HUES48 (cell line): ENCODE data around the gene CALM3.

Source experiments
- H3K27ac ChIP-seq: one replicate; pipeline ENCODE4 v1.7.0; 2013; ENCODE audit warnings: low read depth, low read length, inconsistent platforms
- H3K27me3 ChIP-seq: 2 replicates; pipeline ENCODE4 v1.6.1; 2013; ENCODE audit warnings: mild to moderate bottlenecking, low read length; ENCODE audit not compliant: control insufficient read depth, insufficient read depth
- H3K36me3 ChIP-seq: 2 replicates; pipeline ENCODE4 v1.6.1; 2013; ENCODE audit warnings: low read length; ENCODE audit not compliant: control insufficient read depth, insufficient read depth
- H3K4me1 ChIP-seq: 2 replicates; pipeline ENCODE4 v1.6.1; 2013; ENCODE audit warnings: mild to moderate bottlenecking, low read length; ENCODE audit not compliant: control insufficient read depth, insufficient read depth
- H3K4me3 ChIP-seq: 2 replicates; pipeline ENCODE4 v1.5.1; 2013; ENCODE audit warnings: mild to moderate bottlenecking, low read depth, low read length
- H3K9ac ChIP-seq: 2 replicates; pipeline ENCODE4 v1.6.1; 2013; ENCODE audit warnings: mild to moderate bottlenecking, low read depth, low read length, moderate library complexity
- H3K9me3 ChIP-seq: 2 replicates; pipeline ENCODE4 v1.6.1; 2013; ENCODE audit warnings: low read length; ENCODE audit not compliant: control insufficient read depth, insufficient read depth

Gene CALM3

GRCh38 chr19:46608178-46608577 is 7.0 kb downstream of the CALM3 start:
- no peak overlapping the region for H3K9ac ChIP-seq
- H3K9me3 ChIP-seq: no peaks in the 10 kb centered on the region
- no peak overlapping the region for H3K4me3 ChIP-seq
- peaks cover 50% of the 10 kb centered on the region for H3K36me3 ChIP-seq
- no peak overlapping the region for H3K27ac ChIP-seq
- H3K4me1 ChIP-seq: 0 out of 2 replicates have a peak, but pooled peaks cover 3% of the 10 kb centered on the region
- H3K27me3 ChIP-seq: no peaks in the 10 kb centered on the region

DNA sequence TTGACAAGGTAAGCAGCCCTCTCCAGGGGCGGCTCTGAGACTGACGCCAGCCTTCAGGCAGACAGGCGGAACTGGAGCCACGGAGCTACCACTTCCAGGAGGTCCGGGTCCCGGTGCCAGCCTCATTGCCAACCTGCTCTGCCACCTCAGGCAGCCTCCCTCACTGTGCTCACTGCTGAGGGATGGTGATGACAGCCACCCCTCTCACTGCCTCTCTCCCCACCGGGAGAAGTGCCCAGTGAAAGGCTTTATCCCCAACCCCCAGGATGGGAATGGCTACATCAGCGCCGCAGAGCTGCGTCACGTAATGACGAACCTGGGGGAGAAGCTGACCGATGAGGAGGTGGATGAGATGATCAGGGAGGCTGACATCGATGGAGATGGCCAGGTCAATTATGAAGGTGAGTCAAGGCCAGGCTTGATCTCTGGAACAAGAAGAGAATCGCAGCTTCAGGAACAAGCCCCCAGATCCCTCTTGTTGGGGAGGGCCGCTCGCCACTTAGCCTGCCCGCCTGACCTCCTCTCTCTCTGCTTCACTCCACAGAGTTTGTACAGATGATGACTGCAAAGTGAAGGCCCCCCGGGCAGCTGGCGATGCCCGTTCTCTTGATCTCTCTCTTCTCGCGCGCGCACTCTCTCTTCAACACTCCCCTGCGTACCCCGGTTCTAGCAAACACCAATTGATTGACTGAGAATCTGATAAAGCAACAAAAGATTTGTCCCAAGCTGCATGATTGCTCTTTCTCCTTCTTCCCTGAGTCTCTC is 7.6 kb downstream of the CALM3 start:
- H3K9ac ChIP-seq: no peak overlapping the region
- no peaks in the 10 kb centered on the region for H3K27me3 ChIP-seq
- no peak overlapping the region for H3K4me3 ChIP-seq
- H3K4me1 ChIP-seq: 0 out of 2 replicates have a peak, but pooled peaks cover 3% of the 10 kb centered on the region
- no peaks in the 10 kb centered on the region for H3K9me3 ChIP-seq
- H3K27ac ChIP-seq: no peak overlapping the region
- peaks cover 50% of the 10 kb centered on the region for H3K36me3 ChIP-seq

DNA sequence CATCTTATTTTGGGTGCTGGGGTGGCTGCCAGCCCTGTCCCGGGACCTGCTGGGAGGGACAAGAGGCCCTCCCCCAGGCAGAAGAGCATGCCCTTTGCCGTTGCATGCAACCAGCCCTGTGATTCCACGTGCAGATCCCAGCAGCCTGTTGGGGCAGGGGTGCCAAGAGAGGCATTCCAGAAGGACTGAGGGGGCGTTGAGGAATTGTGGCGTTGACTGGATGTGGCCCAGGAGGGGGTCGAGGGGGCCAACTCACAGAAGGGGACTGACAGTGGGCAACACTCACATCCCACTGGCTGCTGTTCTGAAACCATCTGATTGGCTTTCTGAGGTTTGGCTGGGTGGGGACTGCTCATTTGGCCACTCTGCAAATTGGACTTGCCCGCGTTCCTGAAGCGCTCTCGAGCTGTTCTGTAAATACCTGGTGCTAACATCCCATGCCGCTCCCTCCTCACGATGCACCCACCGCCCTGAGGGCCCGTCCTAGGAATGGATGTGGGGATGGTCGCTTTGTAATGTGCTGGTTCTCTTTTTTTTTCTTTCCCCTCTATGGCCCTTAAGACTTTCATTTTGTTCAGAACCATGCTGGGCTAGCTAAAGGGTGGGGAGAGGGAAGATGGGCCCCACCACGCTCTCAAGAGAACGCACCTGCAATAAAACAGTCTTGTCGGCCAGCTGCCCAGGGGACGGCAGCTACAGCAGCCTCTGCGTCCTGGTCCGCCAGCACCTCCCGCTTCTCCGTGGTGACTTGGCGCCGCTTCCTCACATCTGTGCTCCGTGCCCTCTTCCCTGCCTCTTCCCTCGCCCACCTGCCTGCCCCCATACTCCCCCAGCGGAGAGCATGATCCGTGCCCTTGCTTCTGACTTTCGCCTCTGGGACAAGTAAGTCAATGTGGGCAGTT is 8.6 kb downstream of the CALM3 start:
- no peaks in the 10 kb centered on the region for H3K9me3 ChIP-seq
- H3K4me3 ChIP-seq: no peak overlapping the region
- H3K9ac ChIP-seq: no peak overlapping the region
- no peaks in the 10 kb centered on the region for H3K4me1 ChIP-seq
- no peak overlapping the region for H3K27ac ChIP-seq
- peaks cover 50% of the 10 kb centered on the region for H3K36me3 ChIP-seq
- H3K27me3 ChIP-seq: no peaks in the 10 kb centered on the region

DNA sequence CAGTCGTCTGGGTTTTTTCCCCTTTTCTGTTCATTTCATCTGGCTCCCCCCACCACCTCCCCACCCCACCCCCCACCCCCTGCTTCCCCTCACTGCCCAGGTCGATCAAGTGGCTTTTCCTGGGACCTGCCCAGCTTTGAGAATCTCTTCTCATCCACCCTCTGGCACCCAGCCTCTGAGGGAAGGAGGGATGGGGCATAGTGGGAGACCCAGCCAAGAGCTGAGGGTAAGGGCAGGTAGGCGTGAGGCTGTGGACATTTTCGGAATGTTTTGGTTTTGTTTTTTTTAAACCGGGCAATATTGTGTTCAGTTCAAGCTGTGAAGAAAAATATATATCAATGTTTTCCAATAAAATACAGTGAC is 9.3 kb downstream of the CALM3 start:
- Histone ChIP-seq H3K9me3 (no peaks in the 10 kb centered on the region), H3K36me3 (peaks cover 45% of the 10 kb centered on the region), H3K27ac (no peak overlapping the region), H3K9ac (no peak overlapping the region), H3K4me3 (no peak overlapping the region), H3K27me3 (no peaks in the 10 kb centered on the region), H3K4me1 (no peaks in the 10 kb centered on the region)

GRCh38 chr19:46610851-46611770 is 10.0 kb downstream of the CALM3 start:
- Histone ChIP-seq H3K27me3 (no peaks in the 10 kb centered on the region), H3K4me1 (no peaks in the 10 kb centered on the region), H3K27ac (no peak overlapping the region), H3K4me3 (no peak overlapping the region), H3K9ac (no peak overlapping the region), H3K9me3 (no peaks in the 10 kb centered on the region), H3K36me3 (peaks cover 38% of the 10 kb centered on the region)

- Histone ChIP-seq H3K9me3 (no peaks in the 10 kb centered on the region), H3K36me3 (peaks cover 31% of the 10 kb centered on the region), H3K27me3 (no peaks in the 10 kb centered on the region), H3K27ac (no peak overlapping the region), H3K4me3 (no peak overlapping the region), H3K4me1 (no peaks in the 10 kb centered on the region), H3K9ac (no peak overlapping the region)
These were observed 10.6 kb downstream of the CALM3 start for GRCh38 chr19:46611776-46612175.

DNA sequence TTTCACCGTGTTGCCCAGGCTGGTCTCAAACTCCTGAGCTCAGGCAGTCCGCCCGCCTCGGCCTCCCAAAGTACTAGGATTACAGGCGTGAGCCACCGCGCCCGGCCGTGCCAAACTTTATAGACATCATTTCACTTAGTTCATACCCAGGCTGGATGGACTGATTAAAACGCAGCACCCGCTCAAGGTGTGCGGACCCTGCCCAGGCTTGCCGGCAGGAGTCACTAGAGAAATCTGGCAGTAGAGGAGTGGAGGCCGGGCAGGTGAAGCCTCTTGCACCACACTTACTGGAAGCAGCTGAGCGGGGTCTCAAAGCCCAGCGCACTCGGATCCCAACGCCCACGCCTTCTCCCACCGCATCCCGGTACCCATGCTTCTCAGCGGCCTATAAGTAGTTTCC is 12.4 kb downstream of the CALM3 start:
- Histone ChIP-seq H3K9me3 (no peaks in the 10 kb centered on the region), H3K36me3 (peaks cover 14% of the 10 kb centered on the region), H3K27me3 (no peaks in the 10 kb centered on the region), H3K4me3 (no peak overlapping the region), H3K27ac (no peak overlapping the region), H3K4me1 (no peaks in the 10 kb centered on the region), H3K9ac (no peak overlapping the region)

DNA sequence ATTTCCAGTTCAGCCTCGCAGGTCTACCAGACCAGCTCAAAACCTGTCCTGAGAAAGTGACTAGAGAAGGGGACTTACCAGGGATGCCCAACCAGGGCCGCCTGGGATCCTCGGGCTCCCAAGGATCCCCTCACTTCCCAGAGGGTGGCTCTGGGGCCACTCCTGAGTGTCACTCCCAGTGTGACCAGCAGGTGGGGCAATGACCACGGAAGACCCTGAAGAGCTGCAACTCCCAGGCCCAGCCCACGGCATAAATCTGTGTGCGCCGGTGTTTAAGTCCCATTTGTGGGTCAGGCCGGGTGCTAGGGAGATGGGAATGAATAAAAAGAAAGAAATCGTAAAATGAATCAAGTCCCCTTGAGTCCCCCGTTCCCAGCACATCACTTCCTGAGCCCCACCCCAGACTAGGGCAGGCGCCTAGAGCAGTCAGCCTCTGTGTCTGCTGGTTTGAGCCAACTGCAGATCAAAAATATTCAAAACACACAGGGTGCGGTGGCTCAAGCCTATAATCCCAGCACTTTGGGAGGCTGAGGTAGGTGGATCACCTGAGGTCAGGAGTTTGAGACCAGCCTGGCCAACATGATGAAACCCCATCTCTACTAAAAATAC is 13.1 kb downstream of the CALM3 start:
- H3K36me3 ChIP-seq: peaks cover 7% of the 10 kb centered on the region
- no peaks in the 10 kb centered on the region for H3K27me3 ChIP-seq
- no peak overlapping the region for H3K9ac ChIP-seq
- H3K9me3 ChIP-seq: no peaks in the 10 kb centered on the region
- no peak overlapping the region for H3K4me3 ChIP-seq
- no peak overlapping the region for H3K27ac ChIP-seq
- H3K4me1 ChIP-seq: no peaks in the 10 kb centered on the region

GRCh38 chr19:46615966-46616365 is 14.8 kb downstream of the CALM3 start:
- no peak overlapping the region for H3K27ac ChIP-seq
- no peaks in the 10 kb centered on the region for H3K4me1 ChIP-seq
- H3K36me3 ChIP-seq: no peaks in the 10 kb centered on the region
- H3K9ac ChIP-seq: no peak overlapping the region
- no peaks in the 10 kb centered on the region for H3K27me3 ChIP-seq
- no peaks in the 10 kb centered on the region for H3K9me3 ChIP-seq
- H3K4me3 ChIP-seq: no peak overlapping the region

DNA sequence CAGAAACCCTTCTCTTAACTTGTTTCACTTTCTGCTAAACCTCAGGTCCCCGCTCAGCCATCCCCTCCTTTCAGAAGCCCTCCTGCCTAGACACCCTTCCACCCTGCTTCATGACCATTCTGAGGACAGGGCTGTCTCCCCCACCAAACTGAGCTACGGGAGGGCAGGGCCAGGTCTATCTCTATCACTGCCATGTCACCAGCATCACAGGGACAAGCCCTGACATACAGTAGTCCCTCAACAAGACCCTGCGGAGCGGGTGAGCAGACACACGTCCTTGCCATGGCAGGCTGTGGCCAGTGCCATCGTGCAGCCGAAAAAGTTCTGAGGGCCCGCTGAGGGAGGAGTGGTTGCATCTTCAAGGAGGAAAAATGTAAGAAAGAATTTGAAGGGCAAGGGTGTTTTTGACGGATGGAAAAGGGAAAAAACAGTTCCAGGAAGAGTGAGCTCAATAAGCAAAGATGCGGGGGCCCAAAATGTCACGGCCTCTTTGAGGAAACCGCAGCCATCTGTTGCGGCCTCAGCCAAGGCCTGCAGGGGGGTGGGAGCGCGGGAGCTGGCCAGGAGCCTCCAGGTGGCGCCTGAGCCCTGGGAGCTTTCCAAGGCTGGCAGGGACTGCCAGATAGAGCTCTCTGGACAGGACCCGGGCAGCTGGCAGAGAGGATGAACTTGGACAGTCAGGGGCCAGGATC is 15.6 kb downstream of the CALM3 start:
- H3K4me1 ChIP-seq: no peaks in the 10 kb centered on the region
- H3K9ac ChIP-seq: no peak overlapping the region
- no peak overlapping the region for H3K4me3 ChIP-seq

More for the DNA sequence above, 15.6 kb downstream of the CALM3 start:
- no peaks in the 10 kb centered on the region for H3K27me3 ChIP-seq
- H3K27ac ChIP-seq: no peak overlapping the region
- no peaks in the 10 kb centered on the region for H3K36me3 ChIP-seq
- no peaks in the 10 kb centered on the region for H3K9me3 ChIP-seq
